ENCODE results near the gene CST4.
A peak's percentile ranks its signal among the peaks of the same experiment; 100 is the strongest.
"Not testable (repeated sequence)": the region's sequence is repeated elsewhere in the genome, so short reads cannot be mapped to it uniquely, and the experiment has no call there.

The CST4 gene

DNA sequence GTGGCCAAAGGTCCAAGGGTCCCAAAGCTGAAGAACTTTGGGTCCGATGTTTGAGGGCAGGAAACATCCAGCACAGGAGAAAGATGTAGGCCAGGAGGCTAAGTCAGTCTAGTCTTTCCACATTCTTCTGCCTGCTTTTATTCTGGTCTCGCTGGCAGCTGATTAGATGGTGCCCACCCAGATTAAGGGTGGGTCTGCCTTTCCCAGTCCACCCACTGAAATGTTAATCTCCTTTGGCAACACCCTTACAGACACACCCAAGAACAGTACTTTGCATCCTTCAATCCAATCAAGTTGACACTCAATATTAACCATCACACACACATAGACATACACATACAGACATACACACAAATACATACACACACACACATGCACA, 29.2 kb downstream of the CST4 start:
- DNase-seq: not testable (repeated sequence)

DNA sequence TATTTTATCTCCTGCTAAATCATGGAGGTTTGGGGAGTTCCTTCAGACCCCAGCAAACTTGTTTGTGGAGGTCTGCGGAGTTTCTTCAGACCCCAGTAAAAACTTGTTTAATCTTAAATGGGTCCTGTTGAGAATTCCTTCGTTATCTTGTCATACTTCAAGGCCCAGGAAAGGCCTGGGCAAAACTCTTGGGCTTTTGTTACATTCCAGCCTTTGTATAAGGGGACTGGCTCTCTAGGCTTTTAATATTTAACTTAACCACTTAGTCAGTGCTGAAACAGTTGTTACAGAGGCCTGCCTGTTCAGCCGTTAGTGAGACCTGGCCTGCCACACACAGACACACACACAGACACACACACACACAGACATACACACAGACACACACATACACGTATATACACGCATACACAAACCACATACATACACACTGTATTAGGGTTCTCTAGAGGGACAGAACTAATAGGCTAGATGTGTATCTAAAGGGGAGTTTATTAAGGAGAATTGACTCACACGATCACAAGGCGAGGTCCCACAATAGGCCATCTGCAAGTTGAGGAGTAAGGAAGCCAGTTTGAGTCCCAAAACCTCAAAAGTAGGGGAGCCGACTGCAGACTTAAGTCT, 29.7 kb downstream of the CST4 start:
- no peak for DNase-seq

GRCh38 chr20:23658336-23658735, 30.5 kb downstream of the CST4 start:
- no peak for DNase-seq

DNA sequence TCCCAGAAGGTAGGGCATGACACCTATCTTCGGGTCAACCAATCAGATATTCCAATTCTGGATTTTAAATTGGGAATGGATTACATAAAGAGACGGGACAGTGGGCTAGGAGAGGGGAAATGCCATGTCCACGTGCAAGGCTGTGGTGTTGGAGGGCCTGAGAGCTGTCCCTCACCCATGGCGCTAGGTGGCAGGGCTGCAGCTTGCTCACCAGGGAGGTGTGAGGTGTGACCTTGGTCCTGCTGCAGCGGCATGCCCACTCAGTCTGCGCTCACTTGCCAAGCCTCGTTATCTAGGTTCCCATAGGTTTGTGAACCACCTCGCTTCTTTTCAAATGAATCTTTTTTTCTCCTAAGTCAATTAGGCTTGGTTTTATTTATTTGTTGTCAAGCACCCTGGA, 31.6 kb downstream of the CST4 start:
- DNase-seq: no peak

- no peak for DNase-seq
Measured at GRCh38 chr20:23656372-23656771, 32.5 kb downstream of the CST4 start.

DNA sequence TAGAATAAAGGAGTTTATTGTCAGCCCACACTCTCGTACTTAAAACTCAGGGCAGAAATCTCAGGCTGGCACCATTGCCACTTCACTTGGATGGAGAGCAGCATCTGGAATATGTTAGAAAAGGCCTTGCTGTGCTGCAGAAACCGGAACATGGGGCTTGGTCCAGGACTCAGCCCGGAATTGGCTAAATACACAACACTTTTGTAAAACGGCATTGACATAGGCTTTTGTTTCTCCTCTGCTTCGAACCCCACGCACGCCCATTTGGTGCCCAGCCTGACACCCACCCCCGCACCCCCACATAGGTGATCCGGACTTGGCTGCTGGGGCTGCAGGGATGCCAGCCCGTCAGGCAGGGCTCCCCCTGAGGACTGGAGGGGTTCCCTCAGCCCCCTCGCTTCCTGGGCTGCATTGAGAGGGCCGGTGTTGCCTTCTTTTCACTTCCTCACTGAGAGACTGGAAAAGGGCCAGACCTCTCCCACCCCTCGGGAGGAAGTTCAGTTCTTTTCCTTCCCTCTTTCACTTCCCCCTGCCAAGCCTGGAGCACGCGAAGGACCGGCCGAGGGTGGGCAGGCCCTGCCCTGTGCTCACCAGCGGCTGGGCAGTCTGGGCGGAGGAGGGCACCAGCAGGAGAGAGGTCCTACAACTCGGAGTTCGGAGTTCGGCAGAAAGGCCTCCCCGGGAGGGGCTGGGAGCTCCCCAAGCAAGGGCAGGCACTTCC, 33.2 kb downstream of the CST4 start:
- peak; percentile 84 for DNase-seq

- DNase-seq: no peak
Measured at GRCh38 chr20:23654717-23655116, 34.1 kb downstream of the CST4 start.

GRCh38 chr20:23654000-23654399, 34.8 kb downstream of the CST4 start:
- DNase-seq: no peak

DNA sequence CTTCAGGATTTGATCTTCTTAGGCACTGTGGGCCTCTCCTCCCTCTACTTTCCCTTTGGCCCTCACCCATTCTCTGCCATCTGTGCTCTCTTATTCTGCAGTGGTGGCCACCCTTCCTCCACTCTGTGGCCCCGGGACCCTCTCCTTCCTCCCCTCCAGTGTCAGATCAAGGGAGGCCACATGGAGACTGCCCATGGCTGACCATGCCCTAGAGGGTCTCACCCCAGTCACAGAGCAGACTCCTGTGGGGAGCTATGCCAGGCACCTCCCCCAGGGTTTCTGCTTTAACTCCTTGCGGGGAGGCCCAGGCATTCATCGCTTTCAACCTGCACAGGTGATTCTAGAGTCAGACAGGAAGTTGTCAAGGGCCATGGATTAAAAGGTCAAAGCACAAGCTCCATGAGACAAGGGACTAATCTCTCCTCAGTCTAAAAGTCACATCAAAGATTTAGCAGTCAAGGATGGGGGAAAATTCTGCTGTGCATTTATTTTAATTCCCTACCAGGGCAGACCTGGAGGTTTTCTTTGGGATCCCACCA, 35.4 kb downstream of the CST4 start:
- DNase-seq: no peak

DNA sequence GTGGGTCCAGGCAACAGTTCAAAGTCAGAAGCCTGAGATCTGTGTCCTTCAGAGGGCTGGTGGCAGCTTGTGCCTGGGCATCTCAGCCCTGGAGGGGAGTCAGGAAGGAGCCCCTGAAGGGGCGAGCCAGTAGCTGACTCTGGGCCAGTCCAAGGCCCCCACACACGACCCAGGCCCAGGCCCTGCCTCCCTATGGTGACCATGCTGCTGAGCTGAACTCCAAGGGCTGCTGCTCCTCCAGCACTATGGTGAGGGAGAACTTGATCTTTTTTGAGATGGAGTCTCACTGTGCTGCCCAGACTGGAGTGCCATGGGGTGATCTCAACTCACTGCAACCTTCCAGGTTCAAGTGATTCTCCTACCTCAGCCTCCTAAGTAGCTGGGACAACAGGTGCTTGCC, 35.9 kb downstream of the CST4 start:
- DNase-seq: no peak

- DNase-seq: no peak
Measured at GRCh38 chr20:23652371-23652770, 36.5 kb downstream of the CST4 start.

DNA sequence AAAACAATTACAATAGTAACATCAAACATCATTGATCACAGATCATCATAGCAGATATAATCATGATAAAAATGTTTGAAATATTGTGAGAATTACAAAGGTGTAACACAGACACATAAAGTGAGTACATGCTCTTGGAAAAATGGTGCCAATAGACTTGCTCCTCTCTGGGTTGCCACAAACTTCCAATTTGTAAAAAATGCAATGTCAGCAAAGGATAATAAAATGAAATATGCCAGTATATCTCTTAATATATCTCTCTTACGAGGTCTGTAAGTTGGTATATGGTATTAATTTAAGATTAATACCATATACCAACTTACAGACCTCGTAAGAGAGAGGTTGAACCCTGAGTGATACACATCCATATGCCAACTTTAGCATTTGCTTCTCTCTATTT, 37.7 kb downstream of the CST4 start:
- DNase-seq: no peak

DNA sequence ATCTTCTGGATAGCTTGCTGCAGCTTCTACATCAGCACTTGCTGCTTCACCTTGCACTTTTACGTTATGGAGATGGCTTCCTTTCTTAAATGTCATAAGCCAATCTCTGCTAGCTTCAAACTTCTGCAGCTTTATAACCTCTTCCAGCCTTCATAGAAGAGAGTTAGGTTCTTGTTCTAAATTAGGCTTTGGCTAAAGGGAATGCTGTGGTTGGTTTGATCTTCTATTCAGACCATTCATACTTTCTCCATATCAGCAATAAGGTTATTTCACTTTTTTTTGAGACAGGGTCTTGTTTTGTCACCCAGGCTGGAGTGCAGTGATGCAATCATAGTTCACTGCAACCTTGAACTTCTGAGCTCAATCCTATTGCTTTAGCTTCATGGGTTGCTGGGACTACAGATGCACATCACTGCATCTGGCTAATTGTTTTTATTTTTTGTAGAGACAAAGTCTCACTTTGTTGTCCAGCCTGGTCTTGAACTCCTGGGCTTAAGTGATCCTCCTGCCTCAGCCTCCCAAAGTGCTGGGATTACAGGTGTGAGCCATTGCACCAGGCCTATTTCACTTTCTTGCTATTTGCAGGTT, 38.9 kb downstream of the CST4 start:
- DNase-seq: no peak

DNA sequence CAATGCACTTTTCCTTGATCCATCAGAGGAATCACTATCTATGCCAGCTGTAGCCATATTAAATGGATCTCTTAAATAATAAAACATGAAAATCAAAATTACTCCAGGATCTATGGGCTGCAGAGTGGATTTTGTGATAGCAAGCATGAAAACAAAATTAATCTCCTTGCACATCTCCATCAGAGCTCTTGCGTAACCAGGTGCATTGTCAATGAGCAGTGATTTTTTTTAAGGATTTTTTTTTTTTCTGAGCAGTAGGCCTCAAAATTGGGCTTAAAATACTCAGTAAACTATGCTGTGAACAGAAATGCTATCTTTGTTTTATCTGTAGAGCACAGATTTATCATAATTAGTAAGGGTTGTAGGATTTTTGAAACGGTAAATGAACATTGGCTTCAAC, 39.6 kb downstream of the CST4 start:
- DNase-seq: no peak

DNA sequence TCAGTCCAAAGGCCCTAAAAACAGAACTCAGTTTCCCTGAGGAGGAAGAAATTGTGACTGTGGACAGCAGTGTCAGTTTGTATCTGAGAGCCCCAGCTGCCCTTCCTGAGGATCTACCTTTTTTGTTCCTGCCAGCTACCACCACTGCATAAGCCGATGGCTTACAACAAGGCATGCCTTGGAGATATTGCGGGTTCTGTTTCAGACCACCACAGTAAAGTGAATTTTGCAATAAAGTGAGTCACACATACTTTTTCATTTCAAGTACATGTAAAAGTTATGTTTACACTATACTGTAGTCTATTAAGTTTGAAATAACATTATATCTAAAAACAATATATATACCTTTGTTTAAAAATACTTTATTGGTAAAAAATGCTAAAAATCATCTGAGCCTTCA, 41.5 kb downstream of the CST4 start:
- DNase-seq: no peak

GRCh38 chr20:23646106-23646873, 42.5 kb downstream of the CST4 start:
- no peak for DNase-seq

DNA sequence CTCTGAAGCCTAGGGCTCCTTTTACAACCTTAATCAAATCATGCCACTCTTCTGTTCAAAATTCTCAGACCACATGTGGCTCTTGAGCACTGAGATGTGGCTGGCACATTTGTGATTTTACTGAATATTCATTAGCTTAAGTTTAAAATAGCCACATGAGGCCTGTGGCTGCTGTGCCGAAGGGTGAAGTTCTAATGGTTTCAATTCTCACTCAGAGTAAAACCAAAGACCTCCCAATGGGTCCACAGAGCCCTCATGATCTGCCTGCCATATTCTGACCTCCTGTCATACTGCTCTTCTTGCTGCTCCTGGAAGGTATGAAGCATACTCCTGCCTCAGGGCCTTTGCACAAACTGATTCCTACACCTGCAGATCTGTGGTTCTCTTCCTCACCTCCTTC, 43.3 kb downstream of the CST4 start:
- no peak for DNase-seq

- no peak for DNase-seq
Measured at GRCh38 chr20:23644164-23644563, 44.7 kb downstream of the CST4 start.

GRCh38 chr20:23643659-23644058, 45.2 kb downstream of the CST4 start:
- DNase-seq: no peak

GRCh38 chr20:23641936-23642751, 46.7 kb downstream of the CST4 start:
- peak; percentile 41 for DNase-seq

GRCh38 chr20:23640671-23641667, 47.9 kb downstream of the CST4 start:
- DNase-seq: no peak
